H9 (cell line): Measurements from ENCODE around the gene FXN. TPM values are rescaled to one million over a fixed set of nuclear protein-coding genes. Genes with fewer than 3 reads are reported as not detected.

ENCODE experiments used
- DNase-seq: peaks from one replicate; pipeline ENCODE4 v3.0.0-alpha.2; 2017
- H2AFZ ChIP-seq: one replicate; pipeline ENCODE4 v1.6.1; 2013; ENCODE audit warnings: mild to moderate bottlenecking, low read length, control low read depth, moderate library complexity
- H2AK5ac ChIP-seq: 2 replicates; pipeline ENCODE4 v1.6.1; 2013; ENCODE audit warnings: low read length, control low read depth, mixed read lengths; ENCODE audit not compliant: insufficient read length
- H2BK120ac ChIP-seq: one replicate; pipeline ENCODE4 v1.6.1; 2013; ENCODE audit warnings: low read depth, mild to moderate bottlenecking, low read length, control low read depth, inconsistent platforms; ENCODE audit not compliant: poor library complexity, severe bottlenecking
- H2BK12ac ChIP-seq: 2 replicates; pipeline ENCODE4 v1.6.1; 2013; ENCODE audit warnings: low read length, control low read depth, mixed read lengths, low read depth; ENCODE audit not compliant: insufficient read length
- H2BK15ac ChIP-seq: 2 replicates; pipeline ENCODE4 v1.6.1; 2013; ENCODE audit warnings: low read depth, low read length, control low read depth
- H2BK20ac ChIP-seq: one replicate; pipeline ENCODE4 v1.6.1; 2013; ENCODE audit warnings: low read depth, mild to moderate bottlenecking, low read length, control low read depth, inconsistent platforms; ENCODE audit not compliant: poor library complexity, severe bottlenecking
- H2BK5ac ChIP-seq: 2 replicates; pipeline ENCODE4 v1.6.1; 2013; ENCODE audit warnings: low read length, control low read depth, mixed read lengths; ENCODE audit not compliant: insufficient read length
- H3K14ac ChIP-seq: 2 replicates; pipeline ENCODE4 v1.6.1; 2013; ENCODE audit warnings: low read length, control low read depth; ENCODE audit not compliant: insufficient read depth
- H3K18ac ChIP-seq: 2 replicates; pipeline ENCODE4 v1.6.1; 2013; ENCODE audit warnings: low read depth, mild to moderate bottlenecking, mixed read lengths, low read length, control low read depth; ENCODE audit not compliant: insufficient read length
- H3K23ac ChIP-seq: 2 replicates; pipeline ENCODE4 v1.6.1; 2013; ENCODE audit warnings: low read length, control low read depth, mixed read lengths, low read depth; ENCODE audit not compliant: insufficient read length
- H3K23me2 ChIP-seq: 2 replicates; pipeline ENCODE4 v1.6.1; 2013; ENCODE audit warnings: low read depth, mild to moderate bottlenecking, mixed read lengths, low read length, control low read depth; ENCODE audit not compliant: insufficient read length, poor library complexity, severe bottlenecking
- H3K27ac ChIP-seq: 2 replicates; pipeline ENCODE4 v1.5.1; 2013; ENCODE audit warnings: low read length, control low read depth, mixed read lengths, low read depth; ENCODE audit not compliant: insufficient read length
- H3K27me3 ChIP-seq: 2 replicates; pipeline ENCODE4 v1.6.1; 2013; ENCODE audit warnings: low read length, control low read depth, inconsistent platforms; ENCODE audit not compliant: insufficient read depth
- H3K4ac ChIP-seq: 2 replicates; pipeline ENCODE4 v1.6.1; 2013; ENCODE audit warnings: low read depth, mild to moderate bottlenecking, control low read depth, inconsistent platforms, low read length, moderate library complexity
- H3K4me1 ChIP-seq: 2 replicates; pipeline ENCODE4 v1.6.1; 2013; ENCODE audit warnings: low read length, control low read depth, inconsistent platforms; ENCODE audit not compliant: insufficient read depth
- H3K4me2 ChIP-seq: 2 replicates; pipeline ENCODE4 v1.6.1; 2013; ENCODE audit warnings: low read length, control low read depth, mixed read lengths; ENCODE audit not compliant: insufficient read length, insufficient read depth
- H3K56ac ChIP-seq: 2 replicates; pipeline ENCODE4 v1.6.1; 2013; ENCODE audit warnings: low read depth, mild to moderate bottlenecking, mixed read lengths, low read length, control low read depth; ENCODE audit not compliant: insufficient read length
- H3K79me1 ChIP-seq: 2 replicates; pipeline ENCODE4 v1.6.1; 2013; ENCODE audit warnings: low read depth, mild to moderate bottlenecking, moderate library complexity, low read length, control low read depth, inconsistent platforms; ENCODE audit not compliant: insufficient read depth, poor library complexity, severe bottlenecking
- H3K79me2 ChIP-seq: 2 replicates; pipeline ENCODE4 v1.6.1; 2013; ENCODE audit warnings: low read length, control low read depth, inconsistent platforms; ENCODE audit not compliant: insufficient read depth
- H3K9ac ChIP-seq: 2 replicates; pipeline ENCODE4 v1.6.1; 2013; ENCODE audit warnings: low read length, control low read depth, mixed read lengths; ENCODE audit not compliant: insufficient read length; ENCODE audit errors: extremely low read depth
- H3K9me3 ChIP-seq: one replicate; pipeline ENCODE4 v1.6.1; 2013; ENCODE audit warnings: low read depth, low read length, inconsistent platforms; ENCODE audit not compliant: control insufficient read depth
- H3T11ph ChIP-seq: one replicate; pipeline ENCODE4 v1.6.1; 2013; ENCODE audit warnings: mild to moderate bottlenecking, low read length, control low read depth, inconsistent platforms
- H4K20me1 ChIP-seq: one replicate; pipeline ENCODE4 v1.6.1; 2013; ENCODE audit not compliant: control insufficient read depth, insufficient read length, insufficient read depth
- H4K5ac ChIP-seq: 2 replicates; pipeline ENCODE4 v1.6.1; 2013; ENCODE audit warnings: low read depth, mild to moderate bottlenecking, mixed read lengths, low read length, control low read depth; ENCODE audit not compliant: insufficient read length
- H4K8ac ChIP-seq: replicated peaks from 2 replicates; pipeline ENCODE4 v1.6.1; 2013; ENCODE audit warnings: low read length, control low read depth, mixed read lengths, low read depth; ENCODE audit not compliant: insufficient read length
- H4K91ac ChIP-seq: 2 replicates; pipeline ENCODE4 v1.6.1; 2013; ENCODE audit warnings: low read depth, mild to moderate bottlenecking, moderate library complexity, mixed read lengths, low read length, control low read depth; ENCODE audit not compliant: insufficient read length
- H3K27ac Mint-ChIP-seq, 3 experiments: 2 replicates in 2 of 3; 3 replicates in 1 of 3; pipeline ENCODE4 v1.8.0; 2020 to 2021; ENCODE audit warnings: mixed read lengths in 3 of 3, mild to moderate bottlenecking in 1 of 3, moderate library complexity in 1 of 3
- H3K27me3 Mint-ChIP-seq: 2 replicates; pipeline ENCODE4 v1.8.0; 2021; ENCODE audit warnings: low read depth, mild to moderate bottlenecking, moderate library complexity, mixed read lengths
- H3K36me3 Mint-ChIP-seq, 3 experiments: 2 replicates in 2 of 3; 3 replicates in 1 of 3; pipeline ENCODE4 v1.8.0; 2020 to 2021; ENCODE audit warnings: low read depth in 3 of 3, mixed read lengths in 3 of 3; ENCODE audit not compliant: insufficient read depth in 1 of 3
- H3K4me1 Mint-ChIP-seq, 2 experiments: 2 replicates each; pipeline ENCODE4 v1.8.0; 2020; ENCODE audit warnings: mixed read lengths in 2 of 2
- H3K4me3 Mint-ChIP-seq, 2 experiments: 2 replicates in 1 of 2; 3 replicates in 1 of 2; pipeline ENCODE4 v1.8.0; 2020 to 2021; ENCODE audit warnings: mild to moderate bottlenecking in 2 of 2, mixed read lengths in 2 of 2, moderate library complexity in 1 of 2
- H3K9me3 Mint-ChIP-seq, 2 experiments: 2 replicates in 1 of 2; 3 replicates in 1 of 2; pipeline ENCODE4 v1.8.0; 2020; ENCODE audit warnings: mild to moderate bottlenecking in 2 of 2, mixed read lengths in 2 of 2, moderate library complexity in 1 of 2
- WGBS: extraction: QIAGEN DNeasy Blood & Tissue Kit; methylation state at CpG from one replicate; pipeline ENCODE4 v1.1.7; 2013; ENCODE audit warnings: missing lambda C conversion rate, low lambda C conversion rate, mixed read lengths; ENCODE audit not compliant: insufficient read length; ENCODE audit errors: extremely low coverage; 5-methylcytosine and 5-hydroxymethylcytosine counted together
- total RNA-seq: library from RNA; stranded (reverse); gene quantifications from 2 replicates; pipeline ENCODE4 v1.2.1, GENCODE V29; 2021
- TF ChIP-seq, protein P1 (sequence below): fragments of 200-600 bp; sonication (generic); conservative IDR thresholded peaks from 3 replicates; pipeline ENCODE4 v1.8.0; 2021; ENCODE audit warnings: antibody characterized with exemption, mild to moderate bottlenecking

Gene FXN
- total RNA-seq, 1 experiment from 2014 or later, result 34.4 TPM

- peaks cover 34 to 38% of the 10 kb centered on the region in 2 experiments for H3K4me1 Mint-ChIP-seq
- Histone ChIP-seq H3K27ac (no peak overlapping the region), H3K9ac (no peak overlapping the region), H4K20me1 (no peaks in the 10 kb centered on the region), H3K23ac (no peak overlapping the region), H3K18ac (no peak overlapping the region), H3T11ph (no peak overlapping the region), H4K5ac (no peak overlapping the region), H2BK5ac (no peak overlapping the region), H3K79me1 (no peaks in the 10 kb centered on the region), H2AFZ (no peak overlapping the region), H3K79me2 (no peaks in the 10 kb centered on the region; the same call in 1 of the 2 replicates), H3K4me2 (no peak overlapping the region), H2BK120ac (no peak overlapping the region), H4K91ac (no peak overlapping the region), H2BK15ac (no peak overlapping the region), H3K56ac (no peak overlapping the region), H2BK20ac (no peak overlapping the region), H2AK5ac (no peak overlapping the region), H3K14ac (no peak overlapping the region), H3K27me3 (no peaks in the 10 kb centered on the region), H3K4me1 (peaks cover 12% of the 10 kb centered on the region), H3K9me3 (no peaks in the 10 kb centered on the region), H4K8ac (no peak overlapping the region), H2BK12ac (no peak overlapping the region), H3K4ac (no peak overlapping the region), H3K23me2 (no peaks in the 10 kb centered on the region)
- TF ChIP-seq, protein P1, sequence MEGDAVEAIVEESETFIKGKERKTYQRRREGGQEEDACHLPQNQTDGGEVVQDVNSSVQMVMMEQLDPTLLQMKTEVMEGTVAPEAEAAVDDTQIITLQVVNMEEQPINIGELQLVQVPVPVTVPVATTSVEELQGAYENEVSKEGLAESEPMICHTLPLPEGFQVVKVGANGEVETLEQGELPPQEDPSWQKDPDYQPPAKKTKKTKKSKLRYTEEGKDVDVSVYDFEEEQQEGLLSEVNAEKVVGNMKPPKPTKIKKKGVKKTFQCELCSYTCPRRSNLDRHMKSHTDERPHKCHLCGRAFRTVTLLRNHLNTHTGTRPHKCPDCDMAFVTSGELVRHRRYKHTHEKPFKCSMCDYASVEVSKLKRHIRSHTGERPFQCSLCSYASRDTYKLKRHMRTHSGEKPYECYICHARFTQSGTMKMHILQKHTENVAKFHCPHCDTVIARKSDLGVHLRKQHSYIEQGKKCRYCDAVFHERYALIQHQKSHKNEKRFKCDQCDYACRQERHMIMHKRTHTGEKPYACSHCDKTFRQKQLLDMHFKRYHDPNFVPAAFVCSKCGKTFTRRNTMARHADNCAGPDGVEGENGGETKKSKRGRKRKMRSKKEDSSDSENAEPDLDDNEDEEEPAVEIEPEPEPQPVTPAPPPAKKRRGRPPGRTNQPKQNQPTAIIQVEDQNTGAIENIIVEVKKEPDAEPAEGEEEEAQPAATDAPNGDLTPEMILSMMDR, result no peak
- no peak overlapping the region; a peak in 1 of 7 replicates for H3K27ac Mint-ChIP-seq
- no CpG with 5 or more reads among the region's 4 CpGs for WGBS
- no peaks in the 10 kb centered on the region for H3K27me3 Mint-ChIP-seq
- H3K36me3 Mint-ChIP-seq, result peaks cover 16 to 51% (median 37%) of the 10 kb centered on the region in 3 experiments
- H3K4me3 Mint-ChIP-seq, result no peak overlapping the region
- H3K9me3 Mint-ChIP-seq, result no peaks in the 10 kb centered on the region
- no peak for DNase-seq
These were observed 28.3 kb downstream of the FXN start for GRCh38 chr9:69063839-69064238.
